T-helper 17 cell (primary cell): Measurements from ENCODE around the gene MDH1B. TPM values are rescaled to one million over a fixed set of nuclear protein-coding genes. Genes with fewer than 3 reads are reported as not detected.
A peak's percentile ranks its signal among the peaks of the same experiment; 100 is the strongest.

Source experiments
- ATAC-seq: fragments of 150-1000 bp; cut with Tn5 transposase; 2 replicates; pipeline ENCODE4 v1.10.0; 2021; ENCODE audit warnings: mild to moderate bottlenecking, moderate library complexity
- DNase-seq, 3 donors: peaks; one replicate each; pipeline versions ENCODE4 v3.0.0 to v3.0.0-alpha.2; 2020 to 2021
- H3K9me3 ChIP-seq: one replicate; pipeline ENCODE4 v1.7.0; 2013; ENCODE audit warnings: low read length, mild to moderate bottlenecking; ENCODE audit not compliant: control insufficient read depth, poor library complexity, severe bottlenecking
- H3K27ac Mint-ChIP-seq: one replicate; pipeline ENCODE4 v1.8.0; 2022; ENCODE audit warnings: mild to moderate bottlenecking, moderate library complexity, mixed read lengths
- H3K27me3 Mint-ChIP-seq: one replicate; pipeline ENCODE4 v1.8.0; 2022; ENCODE audit warnings: mixed read lengths
- H3K36me3 Mint-ChIP-seq: one replicate; pipeline ENCODE4 v1.8.0; 2022; ENCODE audit warnings: low read depth, mixed read lengths
- H3K4me1 Mint-ChIP-seq: one replicate; pipeline ENCODE4 v1.8.0; 2022; ENCODE audit warnings: mild to moderate bottlenecking, mixed read lengths
- H3K4me3 Mint-ChIP-seq: one replicate; pipeline ENCODE4 v1.8.0; 2022; ENCODE audit warnings: mild to moderate bottlenecking, moderate library complexity, mixed read lengths
- total RNA-seq, 4 donors: library from RNA in 2 of 4; stranded (reverse) in 2 of 4; gene quantifications; one replicate each; pipeline ENCODE4 v1.2.3 and lab custom pipeline; 2022 to 2026

The MDH1B gene
- total RNA-seq, 2 donors from 2014 or later: not detected

DNA sequence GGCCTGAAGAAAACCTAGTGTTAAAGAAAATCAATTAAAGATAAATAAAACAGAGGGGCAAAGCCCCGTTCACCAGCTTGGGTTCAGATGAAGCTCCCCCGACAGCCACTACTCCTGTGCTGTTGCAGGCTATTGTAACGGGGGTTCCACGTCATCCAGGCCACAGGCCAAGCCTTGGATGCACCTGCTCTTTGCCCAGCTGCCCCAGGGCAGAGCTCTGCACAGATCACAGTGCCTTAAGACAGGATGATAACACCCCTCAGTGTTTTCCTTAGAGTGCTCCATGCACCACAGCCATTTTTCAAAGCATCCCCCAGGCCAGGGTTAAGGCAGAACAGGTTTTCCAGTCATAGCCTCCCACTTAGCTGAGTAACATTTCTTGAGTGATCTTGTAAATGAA lies 32.2 kb upstream of the MDH1B start:
- Mint-ChIP-seq H3K4me3 (no peak overlapping the region), H3K27me3 (no peaks in the 10 kb centered on the region), H3K27ac (peak overlapping the region; percentile 41), H3K4me1 (peaks cover 9% of the 10 kb centered on the region), H3K36me3 (no peaks in the 10 kb centered on the region)
- DNase-seq (no peak), ATAC-seq (no peak)
- H3K9me3 ChIP-seq: no peaks in the 10 kb centered on the region

DNA sequence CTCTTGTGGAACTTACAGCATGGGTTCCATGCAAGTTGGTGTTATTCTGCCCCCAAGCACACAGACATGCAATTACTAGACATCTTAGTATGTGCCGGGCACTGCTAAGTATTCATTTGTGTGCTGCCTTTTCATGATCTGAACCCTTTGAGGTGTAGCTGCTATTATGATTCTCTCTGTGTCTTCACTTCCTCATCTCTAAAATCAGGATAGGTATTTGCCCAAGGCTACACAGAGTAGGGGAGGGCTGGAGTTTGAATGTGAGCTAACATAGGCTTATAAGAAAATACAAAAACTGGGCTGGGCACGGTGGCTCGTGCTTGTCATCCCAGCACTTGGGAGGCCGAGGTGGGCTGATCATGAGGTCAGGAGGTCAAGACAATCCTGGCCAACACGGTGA lies 27.5 kb upstream of the MDH1B start:
- Mint-ChIP-seq H3K36me3 (peaks cover 7% of the 10 kb centered on the region), H3K4me3 (no peak overlapping the region)
- ATAC-seq: no peak

DNA sequence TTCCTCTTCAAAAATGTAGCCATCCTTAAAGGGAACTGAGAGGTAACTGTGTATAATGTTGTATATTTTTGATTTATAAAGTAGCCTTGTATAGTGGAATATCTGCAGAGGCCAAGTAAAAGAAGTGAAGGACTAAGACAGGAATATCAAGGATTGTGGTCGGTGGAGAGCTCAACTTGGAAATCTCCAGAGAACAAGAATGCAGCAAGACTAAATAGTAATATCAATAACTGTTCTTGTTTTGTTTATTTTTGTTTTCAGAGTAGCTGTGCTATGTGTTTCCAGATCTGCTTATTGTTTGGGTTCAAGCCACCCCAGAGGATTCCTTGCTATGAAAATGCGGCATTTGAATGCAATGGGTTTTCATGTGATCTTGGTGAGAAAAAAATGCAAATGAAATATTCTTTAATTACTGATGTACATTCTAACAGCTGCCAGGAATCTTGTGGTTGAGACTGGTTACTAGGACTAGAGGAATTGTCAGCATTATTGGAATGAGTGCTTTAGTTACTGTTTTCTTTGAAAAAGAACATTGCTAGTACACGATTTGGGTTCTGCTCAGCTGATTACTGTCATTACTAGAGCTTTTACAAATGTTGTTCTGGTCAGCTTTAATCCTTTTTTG lies 25.3 kb upstream of the MDH1B start:
- no peaks in the 10 kb centered on the region for H3K27me3 Mint-ChIP-seq
- H3K4me3 Mint-ChIP-seq: no peak overlapping the region
- ATAC-seq (no peak), DNase-seq (no peak)
- H3K27ac Mint-ChIP-seq: peak overlapping the region; percentile 53
- no peaks in the 10 kb centered on the region for H3K9me3 ChIP-seq
- H3K4me1 Mint-ChIP-seq: peaks cover 4% of the 10 kb centered on the region
- peaks cover 10% of the 10 kb centered on the region for H3K36me3 Mint-ChIP-seq

More for the DNA sequence above, 27.5 kb upstream of the MDH1B start:
- H3K4me1 Mint-ChIP-seq: no peaks in the 10 kb centered on the region
- no peak for DNase-seq
- no peaks in the 10 kb centered on the region for H3K9me3 ChIP-seq
- H3K27ac Mint-ChIP-seq: peak overlapping the region; percentile 32
- no peaks in the 10 kb centered on the region for H3K27me3 Mint-ChIP-seq

DNA sequence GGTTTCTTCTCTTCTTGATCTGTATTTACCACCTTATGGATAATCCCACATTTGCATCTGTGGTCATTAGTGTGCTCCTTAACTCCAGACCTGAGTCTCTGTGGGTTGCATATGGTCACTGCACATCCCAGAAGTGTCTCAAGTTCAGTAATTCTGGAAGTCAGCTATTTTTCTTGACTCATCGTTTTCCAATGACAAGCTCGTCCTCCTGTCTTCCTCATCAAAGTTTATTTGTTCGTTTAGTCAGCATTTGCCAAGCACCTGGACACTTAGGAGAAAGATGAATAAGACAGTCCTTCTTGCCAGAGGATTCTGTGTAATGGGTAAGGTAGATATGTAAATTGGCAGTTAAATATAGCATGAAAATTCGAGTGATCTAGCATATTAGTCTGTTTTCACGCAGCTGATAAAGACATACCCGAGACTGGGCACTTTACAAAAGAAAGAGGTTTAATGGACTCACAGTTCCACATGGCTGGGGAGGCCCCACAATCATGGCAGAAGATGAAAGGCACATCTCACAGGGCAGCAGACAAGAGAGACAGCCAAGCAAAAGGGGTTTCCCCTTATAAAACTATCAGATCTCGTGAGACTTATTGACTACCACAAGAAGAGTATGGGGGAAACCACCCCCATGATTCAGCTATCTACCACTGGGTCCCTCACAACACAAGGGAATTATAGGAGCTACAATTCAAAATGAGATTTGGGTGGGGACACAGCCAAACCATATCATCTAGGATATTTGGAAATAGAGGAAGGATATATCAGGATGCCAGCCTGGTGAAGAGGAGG lies 19.6 kb upstream of the MDH1B start:
- peak overlapping the region; percentile 69 for H3K27ac Mint-ChIP-seq
- peaks cover 16% of the 10 kb centered on the region for H3K4me1 Mint-ChIP-seq
- DNase-seq (no peak), ATAC-seq (peak; percentile 40)
- peaks cover 15% of the 10 kb centered on the region for H3K36me3 Mint-ChIP-seq
- no peaks in the 10 kb centered on the region for H3K27me3 Mint-ChIP-seq
- no peak overlapping the region for H3K4me3 Mint-ChIP-seq
- peaks cover 3% of the 10 kb centered on the region for H3K9me3 ChIP-seq

DNA sequence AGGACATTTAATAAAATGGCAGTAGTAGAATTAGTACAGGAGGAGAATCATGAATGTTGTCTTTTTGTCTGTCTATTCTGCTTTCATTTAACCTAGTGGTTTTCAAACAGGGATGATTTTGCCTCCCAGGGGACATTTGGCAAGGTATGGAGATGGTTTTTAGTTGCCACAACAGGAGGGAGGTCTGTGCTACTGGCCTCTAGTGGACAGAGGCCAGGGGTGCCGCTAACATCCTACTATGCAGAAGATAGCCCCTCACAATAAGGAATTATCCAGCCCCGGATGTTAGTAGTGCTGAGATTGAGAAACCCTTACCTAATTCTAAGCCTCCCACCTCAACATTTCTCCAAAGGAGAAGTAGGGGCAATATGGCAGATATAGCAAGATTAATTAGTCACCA lies 18.6 kb upstream of the MDH1B start:
- Mint-ChIP-seq H3K27me3 (no peaks in the 10 kb centered on the region), H3K4me1 (peaks cover 20% of the 10 kb centered on the region), H3K4me3 (no peak overlapping the region), H3K36me3 (peaks cover 18% of the 10 kb centered on the region), H3K27ac (no peak overlapping the region)
- peaks cover 3% of the 10 kb centered on the region for H3K9me3 ChIP-seq
- no peak for DNase-seq
- ATAC-seq: no peak

DNA sequence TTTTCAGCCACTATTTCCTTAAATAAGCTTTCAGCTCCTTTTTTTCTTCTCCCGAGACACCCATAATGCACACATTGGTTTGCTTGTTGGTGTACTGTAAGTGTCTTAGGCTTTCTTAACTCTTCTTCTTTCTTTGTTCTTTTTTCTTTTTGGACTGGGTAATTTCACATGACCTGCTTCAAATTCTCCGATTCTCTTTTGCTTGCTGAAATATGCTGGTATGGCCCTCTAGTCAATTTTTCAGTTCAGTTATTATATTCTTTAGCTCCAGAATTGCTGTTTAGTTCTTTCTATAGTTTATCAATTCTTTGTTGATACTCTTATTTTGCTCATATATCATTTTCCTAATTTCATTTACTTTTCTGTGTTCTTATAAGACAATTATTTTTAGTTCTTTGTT lies 15.5 kb upstream of the MDH1B start:
- peaks cover 29% of the 10 kb centered on the region for H3K36me3 Mint-ChIP-seq
- no peak for ATAC-seq
- no peak for DNase-seq
- H3K27me3 Mint-ChIP-seq: no peaks in the 10 kb centered on the region
- no peak overlapping the region for H3K27ac Mint-ChIP-seq
- peaks cover 31% of the 10 kb centered on the region for H3K4me1 Mint-ChIP-seq
- no peak overlapping the region for H3K4me3 Mint-ChIP-seq
- peaks cover 3% of the 10 kb centered on the region for H3K9me3 ChIP-seq

DNA sequence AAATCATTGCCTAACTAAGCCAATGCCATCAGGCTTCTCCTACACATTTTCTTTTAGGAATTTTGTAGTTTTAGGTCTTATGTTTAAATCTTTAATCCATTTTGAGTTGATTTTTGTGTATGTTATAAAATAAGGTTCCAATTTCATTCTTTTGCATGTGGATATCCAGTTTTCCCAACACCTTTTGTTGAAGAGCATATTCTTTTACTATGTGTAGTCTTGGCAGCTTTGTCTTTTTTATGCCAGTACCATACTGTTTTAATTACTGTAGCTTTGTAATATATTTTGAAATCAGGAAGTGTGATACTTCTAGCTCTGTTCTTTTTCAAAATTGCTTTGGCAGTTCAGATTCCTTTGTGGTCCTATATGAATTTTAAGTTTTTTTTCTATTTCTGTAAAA lies 11.3 kb upstream of the MDH1B start:
- Mint-ChIP-seq H3K4me3 (no peak overlapping the region), H3K27ac (no peak overlapping the region), H3K4me1 (peaks cover 26% of the 10 kb centered on the region), H3K27me3 (no peaks in the 10 kb centered on the region), H3K36me3 (peaks cover 22% of the 10 kb centered on the region)
- peaks cover 3% of the 10 kb centered on the region for H3K9me3 ChIP-seq
- no peak for DNase-seq
- no peak for ATAC-seq

DNA sequence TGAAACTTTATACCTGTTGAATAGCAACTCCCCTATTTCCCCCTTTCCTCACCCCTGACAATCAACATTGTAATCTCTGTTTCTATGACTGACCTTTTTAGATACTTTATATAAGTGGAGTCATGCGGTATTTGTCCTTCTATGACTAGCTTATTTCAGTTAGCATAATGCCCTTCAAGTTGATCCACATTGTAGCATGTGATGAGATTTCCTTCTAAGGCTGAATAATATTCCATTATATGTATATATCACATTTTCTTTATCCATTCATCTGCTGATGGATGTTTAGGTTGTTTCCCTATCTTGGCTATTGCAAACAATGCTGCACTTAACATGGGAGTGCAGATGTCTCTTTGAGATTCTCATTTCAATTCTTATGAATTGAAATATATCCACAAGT lies 9.7 kb upstream of the MDH1B start:
- peaks cover 26% of the 10 kb centered on the region for H3K4me1 Mint-ChIP-seq

DNA sequence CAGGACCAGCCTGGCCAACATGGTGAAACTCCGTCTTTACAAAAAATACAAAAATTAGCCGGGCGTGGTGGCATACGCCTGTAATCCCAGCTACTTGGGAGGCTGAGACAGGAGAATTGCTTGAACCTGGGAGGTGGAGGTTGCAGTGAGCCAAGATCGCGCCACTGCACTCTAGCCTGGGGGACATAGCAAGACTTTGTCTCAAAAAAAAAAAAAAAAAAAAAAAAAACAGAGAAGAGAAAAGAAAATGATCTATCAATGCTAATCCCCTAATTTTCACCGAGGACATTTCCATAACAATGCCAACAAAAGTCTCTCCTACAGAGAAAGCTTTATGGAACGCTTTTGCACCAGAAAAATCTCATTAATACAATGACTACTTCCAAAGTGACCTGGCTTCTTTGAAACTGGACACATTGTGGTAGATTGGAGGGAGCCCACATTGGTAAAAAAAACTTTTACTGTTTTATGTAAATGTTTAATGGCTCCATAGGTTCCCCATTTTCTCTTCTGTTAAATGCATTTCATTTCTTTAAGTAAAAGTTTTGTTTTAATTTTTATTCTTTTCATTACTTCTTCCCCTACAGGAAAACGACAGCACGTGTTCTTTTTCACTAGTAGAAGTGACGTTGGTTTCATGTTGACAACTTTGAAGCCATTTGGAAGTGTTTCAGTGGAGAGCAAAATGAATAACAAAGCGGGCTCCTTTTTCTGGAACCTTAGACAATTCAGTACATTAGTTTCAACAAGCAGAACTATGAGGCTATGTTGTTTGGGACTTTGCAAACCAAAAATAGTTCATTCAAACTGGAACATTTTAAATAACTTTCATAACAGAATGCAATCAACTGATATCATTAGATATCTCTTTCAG lies 1.2 kb upstream of the MDH1B start:
- Mint-ChIP-seq H3K4me1 (peaks cover 23% of the 10 kb centered on the region), H3K36me3 (peaks cover 6% of the 10 kb centered on the region), H3K27me3 (no peaks in the 10 kb centered on the region), H3K4me3 (peak overlapping the region; percentile 96), H3K27ac (peak overlapping the region; percentile 82)
- ATAC-seq (no peak), DNase-seq (no peak)
- H3K9me3 ChIP-seq: no peaks in the 10 kb centered on the region

More for the DNA sequence above, 9.7 kb upstream of the MDH1B start:
- ATAC-seq (no peak), DNase-seq (no peak)
- H3K9me3 ChIP-seq: no peaks in the 10 kb centered on the region
- Mint-ChIP-seq H3K4me3 (no peak overlapping the region), H3K27ac (no peak overlapping the region), H3K27me3 (no peaks in the 10 kb centered on the region), H3K36me3 (peaks cover 22% of the 10 kb centered on the region)

DNA sequence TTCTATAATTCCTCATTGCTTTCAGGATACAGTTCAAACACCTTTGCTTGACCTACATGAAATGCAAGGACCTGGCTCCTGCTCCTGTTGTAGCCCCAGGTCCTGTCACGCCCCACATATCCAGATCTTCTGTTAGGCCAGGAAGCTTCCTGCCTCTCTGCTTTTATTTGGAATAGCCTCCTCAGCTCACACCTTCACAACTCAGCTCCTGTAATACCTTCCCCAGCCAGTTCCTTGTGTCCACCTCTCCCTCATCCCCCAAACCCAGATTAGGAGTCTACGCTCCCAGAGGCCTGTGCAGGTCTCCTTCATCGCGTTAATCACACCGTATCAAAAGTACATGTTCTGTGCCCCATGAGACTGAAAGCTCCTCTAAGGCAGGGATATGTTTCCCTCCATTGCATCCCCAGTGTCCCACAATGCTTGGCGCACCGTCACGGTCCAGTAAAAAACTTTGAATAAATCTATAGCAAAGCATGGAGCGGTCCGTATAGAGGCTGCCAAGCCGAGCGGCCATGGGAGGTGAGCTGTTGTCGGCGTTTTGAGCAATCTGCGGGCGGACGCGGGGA lies 371 bp downstream of the MDH1B start:
- ATAC-seq (no peak), DNase-seq (no peak)
- H3K27ac Mint-ChIP-seq: no peak overlapping the region
- peaks cover 6% of the 10 kb centered on the region for H3K36me3 Mint-ChIP-seq
- H3K4me1 Mint-ChIP-seq: peaks cover 23% of the 10 kb centered on the region
- H3K9me3 ChIP-seq: no peaks in the 10 kb centered on the region
- H3K27me3 Mint-ChIP-seq: peaks cover 7% of the 10 kb centered on the region
- peak overlapping the region; percentile 96 for H3K4me3 Mint-ChIP-seq

DNA sequence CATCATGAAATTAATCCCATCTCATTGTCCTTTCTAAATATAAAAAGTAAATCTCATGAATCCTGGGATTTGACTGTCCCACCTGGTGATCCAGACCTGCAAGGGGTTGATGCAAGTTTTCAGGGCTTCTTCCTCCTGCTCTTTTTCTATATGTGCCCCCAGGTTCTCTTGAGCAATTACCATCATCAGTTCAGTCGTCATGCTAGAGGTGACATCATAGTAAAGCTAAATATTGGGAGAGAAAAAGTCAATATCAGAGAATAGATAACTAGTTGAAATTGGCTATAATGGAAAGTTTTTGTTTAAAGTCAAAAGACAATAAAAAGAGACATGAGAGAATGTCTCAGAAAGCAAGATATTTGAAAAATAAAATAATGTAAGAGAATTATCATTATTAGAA lies 8.3 kb downstream of the MDH1B start:
- H3K36me3 Mint-ChIP-seq: peaks cover 3% of the 10 kb centered on the region

DNA sequence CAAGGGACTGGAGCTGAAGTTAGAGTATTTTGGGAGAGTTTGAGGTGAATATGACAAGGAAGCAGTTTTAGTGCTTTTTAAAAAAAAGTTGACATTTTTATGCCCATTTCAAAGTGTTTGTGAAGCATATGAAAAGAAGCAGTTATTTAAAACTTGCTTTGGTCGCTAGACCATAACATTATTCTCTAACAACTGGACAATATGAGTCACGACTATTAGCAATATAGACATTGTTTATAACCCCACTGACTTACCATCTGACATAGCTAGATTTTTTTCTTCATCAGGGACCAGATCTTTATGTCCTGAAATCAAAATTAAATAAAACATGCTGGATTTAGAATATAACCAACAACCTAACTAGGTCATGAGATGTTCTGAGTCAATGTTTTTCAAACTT lies 24.3 kb downstream of the MDH1B start:
- DNase-seq (no peak), ATAC-seq (no peak)
- Mint-ChIP-seq H3K4me3 (no peak overlapping the region), H3K4me1 (no peaks in the 10 kb centered on the region), H3K27me3 (peaks cover 45% of the 10 kb centered on the region), H3K27ac (no peak overlapping the region), H3K36me3 (peaks cover 2% of the 10 kb centered on the region)
- H3K9me3 ChIP-seq: no peaks in the 10 kb centered on the region

More for the DNA sequence above, 8.3 kb downstream of the MDH1B start:
- Mint-ChIP-seq H3K27ac (no peak overlapping the region), H3K4me3 (no peak overlapping the region), H3K27me3 (peaks cover 56% of the 10 kb centered on the region), H3K4me1 (no peaks in the 10 kb centered on the region)
- no peak for DNase-seq
- no peaks in the 10 kb centered on the region for H3K9me3 ChIP-seq
- no peak for ATAC-seq

DNA sequence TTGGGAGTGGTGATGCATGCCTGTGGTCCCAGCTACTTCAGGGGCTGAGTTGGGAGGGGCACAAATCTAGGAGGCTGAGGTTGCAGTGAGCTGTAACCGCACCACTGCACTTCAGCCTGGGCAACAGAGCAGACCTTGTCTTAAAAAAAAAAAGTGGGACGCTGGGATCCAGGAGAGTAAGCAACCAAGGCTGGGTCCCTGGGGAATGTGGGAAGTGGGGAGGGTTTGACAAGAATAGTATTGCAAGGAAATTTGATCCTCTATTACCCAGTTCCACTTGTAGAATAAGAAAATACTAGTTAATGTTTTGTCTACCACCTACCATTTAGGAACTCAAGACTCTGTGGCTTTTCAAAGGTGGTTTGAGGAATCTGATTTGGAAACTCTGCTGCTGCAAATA lies 25.9 kb downstream of the MDH1B start:
- ATAC-seq (no peak), DNase-seq (no peak)
- H3K27me3 Mint-ChIP-seq: peaks cover 40% of the 10 kb centered on the region
- H3K4me3 Mint-ChIP-seq: no peak overlapping the region
- H3K9me3 ChIP-seq: no peaks in the 10 kb centered on the region
- peaks cover 2% of the 10 kb centered on the region for H3K36me3 Mint-ChIP-seq
- H3K4me1 Mint-ChIP-seq: no peaks in the 10 kb centered on the region
- no peak overlapping the region for H3K27ac Mint-ChIP-seq
